HL-60 (cell line): ENCODE results near the gene KCNH1.

Experiments used
- DNase-seq, 2 experiments: peaks; one replicate each; pipeline ENCODE4 v3.0.0-alpha.2; 2010 to 2020; ENCODE audit warnings: low read depth in 1 of 2, low spot score in 1 of 2
- H3K27ac ChIP-seq: fragments of 250-450 bp; sonication (Bioruptor Pico); replicated peaks from 2 replicates; pipeline ENCODE4 v1.5.1; 2020; ENCODE audit warnings: mild to moderate bottlenecking, moderate library complexity
- H3K27me3 ChIP-seq: fragments of 250-450 bp; sonication (Bioruptor Pico); 2 replicates; pipeline ENCODE4 v1.5.1; 2021; ENCODE audit warnings: mild to moderate bottlenecking, moderate library complexity; ENCODE audit not compliant: insufficient read depth, poor library complexity, severe bottlenecking
- H3K4me3 ChIP-seq: replicated peaks from 2 replicates; pipeline ENCODE4 v1.5.1; 2011; ENCODE audit warnings: mild to moderate bottlenecking, control low read depth, low read length; ENCODE audit not compliant: insufficient read depth
- GABPA ChIP-seq: IDR thresholded peaks from 2 replicates; pipeline ENCODE4 v1.6.1; 2012; ENCODE audit warnings: low read depth
- POLR2AphosphoS5 ChIP-seq: IDR thresholded peaks from 2 replicates; pipeline ENCODE4 v1.6.1; 2012; ENCODE audit warnings: low read depth
- REST ChIP-seq: IDR thresholded peaks from 2 replicates; pipeline ENCODE4 v1.6.1; 2012; ENCODE audit warnings: low read depth; ENCODE audit not compliant: insufficient replicate concordance
- SPI1 ChIP-seq: IDR thresholded peaks from 2 replicates; pipeline ENCODE4 v1.6.1; 2012; ENCODE audit warnings: low read depth, mild to moderate bottlenecking, borderline replicate concordance
- TF ChIP-seq, protein P1 (sequence below): IDR thresholded peaks from one replicate; pipeline ENCODE4 v1.5.1; 2011; ENCODE audit warnings: low read length, control low read depth, inconsistent platforms; ENCODE audit not compliant: insufficient read depth

KCNH1 gene

DNA sequence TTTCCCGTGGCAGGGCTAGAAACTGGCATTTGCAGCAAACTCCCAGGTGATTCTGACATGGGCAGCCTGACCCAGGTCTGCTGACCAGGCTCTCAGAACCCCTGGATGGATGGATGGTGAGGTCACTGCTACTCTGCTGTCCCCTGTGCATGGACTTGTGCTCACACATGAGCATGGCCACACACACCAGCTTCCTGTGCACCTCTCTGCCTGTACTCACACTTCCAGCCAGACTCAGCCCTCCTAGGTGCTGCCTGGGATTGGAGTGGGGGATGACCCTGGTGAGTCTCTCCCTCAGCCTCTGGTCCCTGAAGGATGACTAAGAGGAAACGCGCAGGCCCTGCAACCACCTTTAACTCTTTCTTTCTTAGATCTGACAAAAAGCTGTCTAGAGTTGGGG is 444.1 kb downstream of the KCNH1 start:
- H3K27me3 ChIP-seq: no peaks in the 10 kb centered on the region
- DNase-seq: no peak
- TF ChIP-seq, protein P1, sequence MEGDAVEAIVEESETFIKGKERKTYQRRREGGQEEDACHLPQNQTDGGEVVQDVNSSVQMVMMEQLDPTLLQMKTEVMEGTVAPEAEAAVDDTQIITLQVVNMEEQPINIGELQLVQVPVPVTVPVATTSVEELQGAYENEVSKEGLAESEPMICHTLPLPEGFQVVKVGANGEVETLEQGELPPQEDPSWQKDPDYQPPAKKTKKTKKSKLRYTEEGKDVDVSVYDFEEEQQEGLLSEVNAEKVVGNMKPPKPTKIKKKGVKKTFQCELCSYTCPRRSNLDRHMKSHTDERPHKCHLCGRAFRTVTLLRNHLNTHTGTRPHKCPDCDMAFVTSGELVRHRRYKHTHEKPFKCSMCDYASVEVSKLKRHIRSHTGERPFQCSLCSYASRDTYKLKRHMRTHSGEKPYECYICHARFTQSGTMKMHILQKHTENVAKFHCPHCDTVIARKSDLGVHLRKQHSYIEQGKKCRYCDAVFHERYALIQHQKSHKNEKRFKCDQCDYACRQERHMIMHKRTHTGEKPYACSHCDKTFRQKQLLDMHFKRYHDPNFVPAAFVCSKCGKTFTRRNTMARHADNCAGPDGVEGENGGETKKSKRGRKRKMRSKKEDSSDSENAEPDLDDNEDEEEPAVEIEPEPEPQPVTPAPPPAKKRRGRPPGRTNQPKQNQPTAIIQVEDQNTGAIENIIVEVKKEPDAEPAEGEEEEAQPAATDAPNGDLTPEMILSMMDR: no peak
- TF ChIP-seq POLR2AphosphoS5: no peak
- no peak for TF ChIP-seq SPI1
- no peak for TF ChIP-seq REST
- TF ChIP-seq GABPA: no peak
- H3K4me3 ChIP-seq: no peak overlapping the region
- no peak overlapping the region for H3K27ac ChIP-seq

GRCh38 chr1:210688512-210689234 is 445.3 kb downstream of the KCNH1 start:
- DNase-seq: no peak
- Histone ChIP-seq H3K27me3 (no peaks in the 10 kb centered on the region), H3K27ac (no peak overlapping the region), H3K4me3 (no peak overlapping the region)
- no peak for TF ChIP-seq GABPA
- no peak for TF ChIP-seq SPI1
- no peak for TF ChIP-seq POLR2AphosphoS5

DNA sequence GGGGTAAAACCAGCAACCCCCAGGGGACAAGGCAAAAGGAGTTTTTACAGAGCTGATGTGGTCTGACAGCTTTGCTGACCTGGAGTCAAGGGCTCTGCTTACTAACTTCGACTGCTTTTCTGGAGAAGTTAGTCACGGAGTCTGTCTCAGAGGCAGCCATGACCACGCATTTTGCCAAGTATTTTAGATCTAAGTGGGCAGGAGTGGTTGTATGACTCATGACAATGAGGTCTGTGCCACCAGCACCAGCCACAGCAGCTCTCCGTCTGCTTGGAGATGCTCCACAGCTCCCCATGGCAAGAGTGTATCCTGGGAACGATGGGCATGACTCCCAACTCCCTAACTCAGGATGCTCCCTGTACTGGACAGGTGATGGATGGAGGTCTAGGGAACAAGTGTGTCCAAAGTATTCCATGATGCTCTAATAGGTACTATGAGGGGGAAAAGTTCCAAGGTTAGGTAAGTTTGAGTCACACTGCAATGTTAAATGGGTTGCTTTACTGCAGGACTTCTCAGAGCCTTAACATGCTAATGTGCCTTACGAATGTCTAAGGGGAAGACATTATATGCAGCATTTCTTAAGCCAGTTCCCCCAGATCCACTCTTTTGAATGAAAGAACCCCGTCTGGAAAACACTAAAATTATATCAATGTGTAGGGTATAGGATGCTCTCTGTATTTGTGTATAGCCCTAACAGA is 446.2 kb downstream of the KCNH1 start:
- H3K4me3 ChIP-seq: no peak overlapping the region
- TF ChIP-seq, protein P1: no peak
- no peak for TF ChIP-seq SPI1
- no peak for TF ChIP-seq POLR2AphosphoS5
- TF ChIP-seq REST: no peak
- TF ChIP-seq GABPA: no peak
- H3K27ac ChIP-seq: no peak overlapping the region
- DNase-seq: no peak
- no peaks in the 10 kb centered on the region for H3K27me3 ChIP-seq

DNA sequence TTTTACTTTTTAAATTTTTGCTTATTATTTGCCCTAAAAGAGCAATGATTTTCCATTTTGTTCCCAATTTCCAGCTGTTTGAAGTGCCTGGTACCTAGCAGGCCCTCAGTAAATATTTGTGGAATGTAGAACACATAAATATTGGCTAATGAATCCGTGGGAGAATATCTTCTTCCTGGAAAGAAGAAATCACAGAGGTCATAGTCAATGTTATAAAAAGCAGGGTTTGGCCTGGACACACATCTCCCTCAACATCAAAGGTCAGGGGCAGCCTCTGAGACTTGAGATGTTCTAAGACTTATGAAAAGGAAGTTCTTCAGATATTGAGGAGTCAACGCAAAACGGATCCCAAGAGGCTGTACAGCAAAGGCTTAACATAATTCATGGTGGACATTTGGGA is 447.1 kb downstream of the KCNH1 start:
- no peak overlapping the region for H3K4me3 ChIP-seq
- TF ChIP-seq, protein P1: no peak
- TF ChIP-seq REST (no peak), SPI1 (no peak), POLR2AphosphoS5 (no peak), GABPA (no peak)
- DNase-seq: no peak
- H3K27me3 ChIP-seq: no peaks in the 10 kb centered on the region
- no peak overlapping the region for H3K27ac ChIP-seq
